ENCODE data around the gene OLIG3.

OLIG3 gene

GRCh38 chr6:137473598-137473997 is 20.6 kb downstream of the OLIG3 start:
- no peak overlapping the region for H3K4me2 ChIP-seq (ENCODE audit: low read length)
- no peak for TF ChIP-seq CTCF (IDR thresholded peaks at IDR 0.05)
- H3K27ac ChIP-seq, result no peak overlapping the region
- H3K27me3 ChIP-seq (ENCODE audit: control insufficient read depth, insufficient read depth, low read length), result no peaks in the 10 kb centered on the region
- H2AFZ ChIP-seq, result no peak overlapping the region
- no peaks in the 10 kb centered on the region for H3K36me3 ChIP-seq (ENCODE audit: control insufficient read depth, insufficient read depth, low read length)
- no peaks in the 10 kb centered on the region for H3K9me3 ChIP-seq (ENCODE audit: control insufficient read depth, low read length)
- H3K79me2 ChIP-seq, result no peaks in the 10 kb centered on the region
- H3K9ac ChIP-seq, result no peak overlapping the region
- H3K4me3 ChIP-seq (ENCODE audit: low read depth, low read length), result no peak overlapping the region
- no peaks in the 10 kb centered on the region for H3K4me1 ChIP-seq

DNA sequence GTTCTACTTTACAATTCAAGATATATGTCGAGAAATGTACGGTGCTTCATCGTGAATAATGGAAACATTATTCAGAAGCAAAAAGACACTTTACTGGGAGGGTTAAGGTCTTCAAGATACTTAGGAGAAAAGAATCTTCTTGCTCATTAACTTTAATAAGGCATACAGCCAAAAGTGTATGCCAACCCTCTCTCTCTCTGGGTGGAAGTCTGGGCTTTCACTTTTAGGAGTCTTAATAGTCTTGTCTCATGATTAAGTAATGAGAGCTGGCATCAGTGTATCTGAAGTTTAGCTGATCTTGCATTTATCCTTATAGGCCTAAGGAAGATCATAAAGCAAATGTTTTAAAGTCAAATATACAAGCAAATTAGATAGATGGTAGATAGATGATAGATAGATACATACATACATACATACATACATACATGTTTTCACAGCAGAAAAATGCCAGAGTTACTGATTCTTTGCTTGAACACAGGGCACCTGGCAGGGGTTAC is 21.5 kb downstream of the OLIG3 start:
- no peak overlapping the region for H3K4me2 ChIP-seq (ENCODE audit: low read length)
- TF ChIP-seq CTCF (IDR thresholded peaks at IDR 0.05), result no peak
- no peak overlapping the region for H2AFZ ChIP-seq
- H3K4me1 ChIP-seq, result no peaks in the 10 kb centered on the region
- no peak overlapping the region for H3K4me3 ChIP-seq (ENCODE audit: low read depth, low read length)
- H3K27me3 ChIP-seq (ENCODE audit: control insufficient read depth, insufficient read depth, low read length), result no peaks in the 10 kb centered on the region
- H3K9me3 ChIP-seq (ENCODE audit: control insufficient read depth, low read length), result no peaks in the 10 kb centered on the region
- H3K36me3 ChIP-seq (ENCODE audit: control insufficient read depth, insufficient read depth, low read length), result no peaks in the 10 kb centered on the region
- H3K79me2 ChIP-seq, result no peaks in the 10 kb centered on the region
- H3K27ac ChIP-seq, result no peak overlapping the region
- H3K9ac ChIP-seq, result no peak overlapping the region

DNA sequence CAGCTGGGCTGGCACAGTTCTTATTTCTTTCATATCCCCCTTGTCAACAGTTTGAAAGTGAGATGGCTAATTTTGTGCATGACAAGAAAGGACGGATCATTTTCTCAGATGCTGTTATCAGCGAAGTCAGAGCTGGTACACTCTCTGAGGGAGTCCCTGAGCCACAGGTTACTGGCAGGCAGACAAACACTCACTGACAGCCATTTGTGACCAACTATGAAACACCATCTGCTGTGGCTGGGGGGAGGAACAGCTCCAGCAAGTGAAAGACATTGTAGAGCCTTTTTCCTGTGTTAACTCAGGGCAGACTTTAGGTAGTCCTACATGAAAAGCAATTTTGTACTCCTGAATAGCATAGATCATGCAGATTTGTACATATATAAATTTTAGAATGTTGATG is 22.2 kb downstream of the OLIG3 start:
- no peaks in the 10 kb centered on the region for H3K36me3 ChIP-seq (ENCODE audit: control insufficient read depth, insufficient read depth, low read length)
- no peak for TF ChIP-seq CTCF (IDR thresholded peaks at IDR 0.05)
- no peak overlapping the region for H3K4me2 ChIP-seq (ENCODE audit: low read length)
- H3K27me3 ChIP-seq (ENCODE audit: control insufficient read depth, insufficient read depth, low read length), result no peaks in the 10 kb centered on the region
- H3K9me3 ChIP-seq (ENCODE audit: control insufficient read depth, low read length), result no peaks in the 10 kb centered on the region
- H3K79me2 ChIP-seq, result no peaks in the 10 kb centered on the region
- no peaks in the 10 kb centered on the region for H3K4me1 ChIP-seq
- no peak overlapping the region for H3K27ac ChIP-seq
- no peak overlapping the region for H3K9ac ChIP-seq
- no peak overlapping the region for H3K4me3 ChIP-seq (ENCODE audit: low read depth, low read length)
- no peak overlapping the region for H2AFZ ChIP-seq

- H3K9me3 ChIP-seq (ENCODE audit: control insufficient read depth, low read length), result no peaks in the 10 kb centered on the region
- no peaks in the 10 kb centered on the region for H3K4me1 ChIP-seq
- no peak overlapping the region for H2AFZ ChIP-seq
- no peaks in the 10 kb centered on the region for H3K36me3 ChIP-seq (ENCODE audit: control insufficient read depth, insufficient read depth, low read length)
- H3K4me3 ChIP-seq (ENCODE audit: low read depth, low read length), result no peak overlapping the region
- TF ChIP-seq CTCF (IDR thresholded peaks at IDR 0.05), result no peak
- no peak overlapping the region for H3K4me2 ChIP-seq (ENCODE audit: low read length)
- H3K27ac ChIP-seq, result no peak overlapping the region
- H3K79me2 ChIP-seq, result no peaks in the 10 kb centered on the region
- no peaks in the 10 kb centered on the region for H3K27me3 ChIP-seq (ENCODE audit: control insufficient read depth, insufficient read depth, low read length)
- no peak overlapping the region for H3K9ac ChIP-seq
Measured at GRCh38 chr6:137471497-137471896, 22.7 kb downstream of the OLIG3 start.

- no peak for TF ChIP-seq CTCF (IDR thresholded peaks at IDR 0.05)
- H3K27ac ChIP-seq, result no peak overlapping the region
- no peaks in the 10 kb centered on the region for H3K9me3 ChIP-seq (ENCODE audit: control insufficient read depth, low read length)
- H3K4me2 ChIP-seq (ENCODE audit: low read length), result no peak overlapping the region
- H3K4me1 ChIP-seq, result no peaks in the 10 kb centered on the region
- H3K36me3 ChIP-seq (ENCODE audit: control insufficient read depth, insufficient read depth, low read length), result no peaks in the 10 kb centered on the region
- H3K4me3 ChIP-seq (ENCODE audit: low read depth, low read length), result no peak overlapping the region
- no peaks in the 10 kb centered on the region for H3K79me2 ChIP-seq
- H3K9ac ChIP-seq, result no peak overlapping the region
- no peak overlapping the region for H2AFZ ChIP-seq
- no peaks in the 10 kb centered on the region for H3K27me3 ChIP-seq (ENCODE audit: control insufficient read depth, insufficient read depth, low read length)
Measured at GRCh38 chr6:137467211-137467610, 27.0 kb downstream of the OLIG3 start.
